HepG2 (cell line): ENCODE measurements around the gene WNT5B. TPM values are rescaled to one million over a fixed set of nuclear protein-coding genes. Genes with fewer than 3 reads are reported as not detected.

Experiments used
- ARID2 ChIP-seq: sonication (generic); formaldehyde crosslinking; IDR thresholded peaks from 2 replicates; pipeline ENCODE4 v1.8.1; 2022; ENCODE audit warnings: mild to moderate bottlenecking, missing genetic modification reagents, borderline replicate concordance
- BRD4 ChIP-seq: sonication (generic); formaldehyde crosslinking; IDR thresholded peaks from 2 replicates; pipeline ENCODE4 v1.4.0; 2020; ENCODE audit warnings: missing genetic modification reagents
- IKZF1 ChIP-seq: fragments of 450-650 bp; IDR thresholded peaks from 2 replicates; pipeline ENCODE4 v1.7.1; 2016
- IRF2 ChIP-seq: IDR thresholded peaks from 2 replicates; pipeline ENCODE4 v1.6.1; 2018; ENCODE audit warnings: missing genetic modification reagents, missing compliant biosample characterization
- KAT7 ChIP-seq: IDR thresholded peaks from 2 replicates; pipeline ENCODE4 v1.6.1; 2018; ENCODE audit warnings: borderline replicate concordance, missing compliant biosample characterization
- KDM5B ChIP-seq: sonication (generic); formaldehyde crosslinking; IDR thresholded peaks from 2 replicates; pipeline ENCODE4 v1.4.0; 2020; ENCODE audit warnings: missing genetic modification reagents, mild to moderate bottlenecking, borderline replicate concordance
- KMT2B ChIP-seq: IDR thresholded peaks from 2 replicates; pipeline ENCODE4 v1.6.1; 2016; ENCODE audit warnings: missing genetic modification reagents, missing compliant biosample characterization
- MAFK ChIP-seq, 2 experiments: IDR thresholded peaks in 1 of 2; conservative IDR thresholded peaks in 1 of 2; 2 replicates each; pipeline ENCODE4 v1.6.1; 2011; ENCODE audit warnings: improper control_type of control experiment in 2 of 2, low read length in 2 of 2
- MZF1 ChIP-seq: sonication (generic); formaldehyde crosslinking; IDR thresholded peaks from 2 replicates; pipeline ENCODE4 v1.8.1; 2023; ENCODE audit warnings: mild to moderate bottlenecking, missing genetic modification reagents, borderline replicate concordance
- NFE2L2 ChIP-seq: fragments of 150-350 bp; IDR thresholded peaks from 2 replicates; pipeline ENCODE4 v1.6.1; 2014; ENCODE audit warnings: low read length
- POGZ ChIP-seq: sonication (generic); formaldehyde crosslinking; IDR thresholded peaks from 2 replicates; pipeline ENCODE4 v1.4.0; 2020; ENCODE audit warnings: mild to moderate bottlenecking, missing genetic modification reagents
- PRMT3 ChIP-seq: sonication (generic); formaldehyde crosslinking; IDR thresholded peaks from 2 replicates; pipeline ENCODE4 v1.8.1; 2022; ENCODE audit warnings: low read depth, mild to moderate bottlenecking, moderate library complexity, missing genetic modification reagents, borderline replicate concordance
- RARG ChIP-seq: sonication (generic); formaldehyde crosslinking; IDR thresholded peaks from 2 replicates; pipeline ENCODE4 v1.4.0; 2020; ENCODE audit warnings: low read depth, mild to moderate bottlenecking, missing genetic modification reagents
- RBAK ChIP-seq: sonication (generic); formaldehyde crosslinking; IDR thresholded peaks from 2 replicates; pipeline ENCODE4 v1.5.1; 2020; ENCODE audit warnings: mild to moderate bottlenecking, missing genetic modification reagents
- ZFP82 ChIP-seq: sonication (generic); formaldehyde crosslinking; IDR thresholded peaks from 2 replicates; pipeline ENCODE4 v1.5.1; 2020; ENCODE audit warnings: mild to moderate bottlenecking, missing genetic modification reagents, borderline replicate concordance
- ZMYM3 ChIP-seq: sonication (generic); formaldehyde crosslinking; IDR thresholded peaks from 2 replicates; pipeline ENCODE4 v1.5.1; 2020; ENCODE audit warnings: mild to moderate bottlenecking, missing genetic modification reagents
- ZNF234 ChIP-seq: sonication (generic); formaldehyde crosslinking; conservative IDR thresholded peaks from 2 replicates; pipeline ENCODE4 v1.5.1; 2020; ENCODE audit warnings: mild to moderate bottlenecking, missing genetic modification reagents
- ZNF431 ChIP-seq: sonication (generic); formaldehyde crosslinking; IDR thresholded peaks from 2 replicates; pipeline ENCODE4 v1.9.0; 2022; ENCODE audit warnings: missing genetic modification reagents, low read depth, mild to moderate bottlenecking, borderline replicate concordance
- ZNF7 ChIP-seq: IDR thresholded peaks from 2 replicates; pipeline ENCODE4 v1.6.1; 2016; ENCODE audit warnings: missing biosample characterization, missing genetic modification reagents
- ZNF83 ChIP-seq: sonication (generic); formaldehyde crosslinking; IDR thresholded peaks from 2 replicates; pipeline ENCODE4 v1.4.0; 2020; ENCODE audit warnings: missing genetic modification reagents, mild to moderate bottlenecking, borderline replicate concordance
- ZNF891 ChIP-seq: sonication (generic); formaldehyde crosslinking; IDR thresholded peaks from 2 replicates; pipeline ENCODE4 v1.5.0; 2020; ENCODE audit warnings: mild to moderate bottlenecking, missing genetic modification reagents
- polyA plus RNA-seq, 8 experiments: library from polyadenylated mRNA; depleted of rRNA in 3 of 8; stranded (reverse) in 7 of 8; unstranded in 1 of 8; fragments of >200 nt; fragmentation: Illumina TruSeq in 4 of 8; extraction: Trizol in 4 of 8; gene quantifications; 2 replicates each; pipeline versions ENCODE4 v1.2.1 to v1.2.3, GENCODE V29; 2011 to 2016; ENCODE audit warnings: low read depth in 4 of 8, missing spikeins in 1 of 8, mixed read lengths in 1 of 8; ENCODE audit not compliant: insufficient read depth in 1 of 8
- total RNA-seq, 5 experiments: library from RNA; depleted of rRNA; stranded (reverse); fragments of >200 nt; fragmentation: Illumina TruSeq; extraction: Trizol; gene quantifications; 2 replicates each; pipeline ENCODE4 v1.2.3, GENCODE V29; 2016; ENCODE audit warnings: low read depth in 1 of 5
- TF ChIP-seq, protein P1 (sequence below): sonication (generic); formaldehyde crosslinking; IDR thresholded peaks from 2 replicates; pipeline ENCODE4 v1.8.0; 2022; ENCODE audit warnings: mild to moderate bottlenecking, missing genetic modification reagents, borderline replicate concordance
- TF ChIP-seq, protein P2 (sequence below): sonication (generic); formaldehyde crosslinking; IDR thresholded peaks from 2 replicates; pipeline ENCODE4 v1.4.0; 2020; ENCODE audit warnings: missing genetic modification reagents
- TF ChIP-seq, protein P3 (sequence below): sonication (generic); formaldehyde crosslinking; IDR thresholded peaks from 2 replicates; pipeline ENCODE4 v1.4.0; 2020; ENCODE audit warnings: missing genetic modification reagents, borderline replicate concordance

WNT5B gene
- total and polyA plus RNA-seq, 2 of the 13 experiments (the other 11 are each of a cell fraction or from before 2014, with no cell fraction given), result 0.04 TPM; not detected in 1

DNA sequence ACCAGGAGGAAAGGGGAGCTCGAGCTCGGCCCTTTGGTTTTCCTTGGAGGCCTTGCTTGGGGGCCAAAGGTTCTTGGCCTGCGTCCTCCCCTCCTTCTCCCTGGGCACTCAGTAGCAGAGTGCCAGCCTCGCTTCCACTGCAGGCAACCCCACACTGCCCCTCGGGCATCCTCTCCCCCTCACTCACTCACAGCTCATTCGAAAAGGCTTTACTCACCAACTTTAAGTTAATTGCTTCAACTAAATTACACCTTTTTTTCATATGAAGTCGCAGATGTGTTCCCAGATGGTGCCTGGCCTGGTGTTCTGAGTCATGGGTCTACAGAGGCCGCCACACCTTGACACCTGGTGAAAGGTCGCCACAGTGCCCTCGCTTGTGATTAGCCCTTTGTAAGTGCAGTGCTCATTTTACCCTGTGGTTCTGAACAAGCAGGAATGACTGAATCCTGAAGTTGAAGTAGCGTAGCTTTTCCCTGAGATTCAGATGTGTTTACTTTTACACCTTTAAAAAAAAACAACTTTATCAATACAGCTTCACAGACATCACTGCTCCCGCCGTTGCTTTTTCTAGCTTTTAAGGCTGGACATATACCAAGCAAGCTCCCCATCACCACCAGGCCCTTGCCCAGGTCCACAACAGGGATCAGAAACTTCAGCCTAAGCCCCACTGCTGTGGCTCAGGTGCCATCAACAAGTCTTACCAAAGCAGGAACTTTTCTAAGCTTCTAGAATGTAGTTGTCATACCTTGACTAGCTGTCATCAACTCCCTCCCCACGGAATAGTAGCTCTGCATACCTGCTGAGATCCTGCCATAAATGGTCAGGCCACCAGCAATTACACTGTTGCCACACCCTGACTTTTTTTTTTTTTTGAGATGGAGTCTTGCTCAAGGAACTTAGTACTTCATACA lies 41.6 kb downstream of the WNT5B start (continued):
- TF ChIP-seq, protein P1, sequence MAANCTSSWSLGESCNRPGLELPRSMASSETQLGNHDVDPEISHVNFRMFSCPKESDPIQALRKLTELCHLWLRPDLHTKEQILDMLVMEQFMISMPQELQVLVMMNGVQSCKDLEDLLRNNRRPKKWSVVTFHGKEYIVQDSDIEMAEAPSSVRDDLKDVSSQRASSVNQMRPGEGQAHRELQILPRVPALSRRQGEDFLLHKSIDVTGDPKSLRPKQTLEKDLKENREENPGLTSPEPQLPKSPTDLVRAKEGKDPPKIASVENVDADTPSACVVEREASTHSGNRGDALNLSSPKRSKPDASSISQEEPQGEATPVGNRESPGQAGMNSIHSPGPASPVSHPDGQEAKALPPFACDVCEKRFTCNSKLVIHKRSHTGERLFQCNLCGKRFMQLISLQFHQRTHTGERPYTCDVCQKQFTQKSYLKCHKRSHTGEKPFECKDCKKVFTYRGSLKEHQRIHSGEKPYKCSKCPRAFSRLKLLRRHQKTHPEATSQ, result no peak
- TF ChIP-seq, protein P2, sequence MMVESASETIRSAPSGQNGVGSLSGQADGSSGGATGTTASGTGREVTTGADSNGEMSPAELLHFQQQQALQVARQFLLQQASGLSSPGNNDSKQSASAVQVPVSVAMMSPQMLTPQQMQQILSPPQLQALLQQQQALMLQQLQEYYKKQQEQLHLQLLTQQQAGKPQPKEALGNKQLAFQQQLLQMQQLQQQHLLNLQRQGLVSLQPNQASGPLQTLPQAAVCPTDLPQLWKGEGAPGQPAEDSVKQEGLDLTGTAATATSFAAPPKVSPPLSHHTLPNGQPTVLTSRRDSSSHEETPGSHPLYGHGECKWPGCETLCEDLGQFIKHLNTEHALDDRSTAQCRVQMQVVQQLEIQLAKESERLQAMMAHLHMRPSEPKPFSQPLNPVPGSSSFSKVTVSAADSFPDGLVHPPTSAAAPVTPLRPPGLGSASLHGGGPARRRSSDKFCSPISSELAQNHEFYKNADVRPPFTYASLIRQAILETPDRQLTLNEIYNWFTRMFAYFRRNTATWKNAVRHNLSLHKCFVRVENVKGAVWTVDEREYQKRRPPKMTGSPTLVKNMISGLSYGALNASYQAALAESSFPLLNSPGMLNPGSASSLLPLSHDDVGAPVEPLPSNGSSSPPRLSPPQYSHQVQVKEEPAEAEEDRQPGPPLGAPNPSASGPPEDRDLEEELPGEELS (CRISPR knock-in tag), result no peak
- TF ChIP-seq, protein P3, sequence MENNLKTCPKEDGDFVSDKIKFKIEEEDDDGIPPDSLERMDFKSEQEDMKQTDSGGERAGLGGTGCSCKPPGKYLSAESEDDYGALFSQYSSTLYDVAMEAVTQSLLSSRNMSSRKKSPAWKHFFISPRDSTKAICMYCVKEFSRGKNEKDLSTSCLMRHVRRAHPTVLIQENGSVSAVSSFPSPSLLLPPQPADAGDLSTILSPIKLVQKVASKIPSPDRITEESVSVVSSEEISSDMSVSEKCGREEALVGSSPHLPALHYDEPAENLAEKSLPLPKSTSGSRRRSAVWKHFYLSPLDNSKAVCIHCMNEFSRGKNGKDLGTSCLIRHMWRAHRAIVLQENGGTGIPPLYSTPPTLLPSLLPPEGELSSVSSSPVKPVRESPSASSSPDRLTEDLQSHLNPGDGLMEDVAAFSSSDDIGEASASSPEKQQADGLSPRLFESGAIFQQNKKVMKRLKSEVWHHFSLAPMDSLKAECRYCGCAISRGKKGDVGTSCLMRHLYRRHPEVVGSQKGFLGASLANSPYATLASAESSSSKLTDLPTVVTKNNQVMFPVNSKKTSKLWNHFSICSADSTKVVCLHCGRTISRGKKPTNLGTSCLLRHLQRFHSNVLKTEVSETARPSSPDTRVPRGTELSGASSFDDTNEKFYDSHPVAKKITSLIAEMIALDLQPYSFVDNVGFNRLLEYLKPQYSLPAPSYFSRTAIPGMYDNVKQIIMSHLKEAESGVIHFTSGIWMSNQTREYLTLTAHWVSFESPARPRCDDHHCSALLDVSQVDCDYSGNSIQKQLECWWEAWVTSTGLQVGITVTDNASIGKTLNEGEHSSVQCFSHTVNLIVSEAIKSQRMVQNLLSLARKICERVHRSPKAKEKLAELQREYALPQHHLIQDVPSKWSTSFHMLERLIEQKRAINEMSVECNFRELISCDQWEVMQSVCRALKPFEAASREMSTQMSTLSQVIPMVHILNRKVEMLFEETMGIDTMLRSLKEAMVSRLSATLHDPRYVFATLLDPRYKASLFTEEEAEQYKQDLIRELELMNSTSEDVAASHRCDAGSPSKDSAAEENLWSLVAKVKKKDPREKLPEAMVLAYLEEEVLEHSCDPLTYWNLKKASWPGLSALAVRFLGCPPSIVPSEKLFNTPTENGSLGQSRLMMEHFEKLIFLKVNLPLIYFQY (CRISPR knock-in tag), result no peak
- TF ChIP-seq KMT2B, result 0 out of 2 replicates have a peak, but pooled peaks have one; percentile 29
- TF ChIP-seq RARG (CRISPR knock-in tag), result no peak
- TF ChIP-seq NFE2L2, result no peak
- TF ChIP-seq MAFK (conservative IDR thresholded peaks at IDR 0.05 in 1 of 2, IDR thresholded peaks at IDR 0.05 in 1 of 2; ENCODE audit: low read length in 2 of 2), result no peak
- peak; percentile 53; the same call in 1 of the 2 replicates for TF ChIP-seq ZMYM3
- TF ChIP-seq KAT7 (CRISPR knock-in tag), result no peak
- no peak for TF ChIP-seq ZNF431
- no peak for TF ChIP-seq ZNF7
- TF ChIP-seq IKZF1, result no peak
- no peak for TF ChIP-seq ZNF891 (CRISPR knock-in tag)
- TF ChIP-seq ZNF83, result no peak
- no peak for TF ChIP-seq KDM5B (CRISPR knock-in tag)
- TF ChIP-seq ZFP82 (CRISPR knock-in tag), result no peak
- no peak for TF ChIP-seq BRD4 (CRISPR knock-in tag)
- TF ChIP-seq PRMT3 (CRISPR knock-in tag), result no peak
- no peak for TF ChIP-seq MZF1 (CRISPR knock-in tag)
- no peak for TF ChIP-seq ARID2
- TF ChIP-seq POGZ, result no peak
- TF ChIP-seq RBAK, result no peak
- no peak for TF ChIP-seq IRF2 (CRISPR knock-in tag)
- no peak for TF ChIP-seq ZNF234 (CRISPR knock-in tag)
